Thyroid gland (tissue), 4 donors: Measurements from ENCODE around the gene APBB2.

ENCODE experiments used
- CTCF ChIP-seq, 6 experiments: fragments of 200-600 bp in 3 of 6; fragments of 450-650 bp in 3 of 6; sonication (generic) in 3 of 6; IDR thresholded peaks; one replicate each; pipeline ENCODE4 v1.5.1; 2016 to 2019; ENCODE audit warnings: antibody characterized with exemption in 6 of 6, mild to moderate bottlenecking in 2 of 6, inconsistent platforms in 1 of 6, moderate library complexity in 1 of 6
- POLR2A ChIP-seq, 2 donors: fragments of 450-650 bp; IDR thresholded peaks; one replicate each; pipeline ENCODE4 v1.6.1; 2017; ENCODE audit warnings: antibody characterized with exemption in 2 of 2, mild to moderate bottlenecking in 2 of 2, moderate library complexity in 1 of 2

GRCh38 chr4:40938337-40938736 is 276.0 kb downstream of the APBB2 start:
- no peak for TF ChIP-seq CTCF (IDR thresholded peaks at IDR 0.05)
- TF ChIP-seq POLR2A (IDR thresholded peaks at IDR 0.05), result no peak
